GM19023 (cell line): Measurements from ENCODE around the gene CENPT.
A peak's percentile ranks its signal among the peaks of the same experiment; 100 is the strongest.
"Not testable (repeated sequence)": the region's sequence is repeated elsewhere in the genome, so short reads cannot be mapped to it uniquely, and the experiment has no call there.

Source experiments
- ATAC-seq: cut with Tn5 transposase; IDR thresholded peaks from one replicate; pipeline ENCODE4 v1.9.1; 2021; ENCODE audit warnings: mild to moderate bottlenecking, moderate library complexity; ENCODE audit not compliant: unreplicated experiment

The CENPT gene

GRCh38 chr16:67877064-67877463, 29.6 kb upstream of the CENPT start:
- no peak for ATAC-seq

DNA sequence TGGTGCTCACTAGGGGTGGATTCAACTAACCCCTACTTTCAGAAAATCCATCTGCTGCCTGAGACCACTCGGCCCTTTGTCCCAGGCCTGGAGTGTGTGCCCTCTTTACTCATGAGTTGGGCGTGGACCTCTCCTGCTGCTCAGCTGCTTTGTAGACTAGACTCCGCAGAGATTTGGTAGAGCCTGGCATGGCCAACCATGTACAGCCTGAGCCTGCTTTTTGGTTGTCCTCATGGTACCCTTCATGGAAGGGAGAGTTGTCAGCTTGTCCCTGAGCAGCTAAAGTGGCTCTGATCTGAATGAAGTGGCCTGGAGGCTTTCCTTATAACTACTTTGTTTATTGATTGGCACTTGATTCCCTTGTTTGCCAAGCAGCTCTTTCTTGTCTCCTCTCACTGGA, 26.9 kb upstream of the CENPT start:
- ATAC-seq: no peak

GRCh38 chr16:67873435-67874370, 26.2 kb upstream of the CENPT start:
- no peak for ATAC-seq

DNA sequence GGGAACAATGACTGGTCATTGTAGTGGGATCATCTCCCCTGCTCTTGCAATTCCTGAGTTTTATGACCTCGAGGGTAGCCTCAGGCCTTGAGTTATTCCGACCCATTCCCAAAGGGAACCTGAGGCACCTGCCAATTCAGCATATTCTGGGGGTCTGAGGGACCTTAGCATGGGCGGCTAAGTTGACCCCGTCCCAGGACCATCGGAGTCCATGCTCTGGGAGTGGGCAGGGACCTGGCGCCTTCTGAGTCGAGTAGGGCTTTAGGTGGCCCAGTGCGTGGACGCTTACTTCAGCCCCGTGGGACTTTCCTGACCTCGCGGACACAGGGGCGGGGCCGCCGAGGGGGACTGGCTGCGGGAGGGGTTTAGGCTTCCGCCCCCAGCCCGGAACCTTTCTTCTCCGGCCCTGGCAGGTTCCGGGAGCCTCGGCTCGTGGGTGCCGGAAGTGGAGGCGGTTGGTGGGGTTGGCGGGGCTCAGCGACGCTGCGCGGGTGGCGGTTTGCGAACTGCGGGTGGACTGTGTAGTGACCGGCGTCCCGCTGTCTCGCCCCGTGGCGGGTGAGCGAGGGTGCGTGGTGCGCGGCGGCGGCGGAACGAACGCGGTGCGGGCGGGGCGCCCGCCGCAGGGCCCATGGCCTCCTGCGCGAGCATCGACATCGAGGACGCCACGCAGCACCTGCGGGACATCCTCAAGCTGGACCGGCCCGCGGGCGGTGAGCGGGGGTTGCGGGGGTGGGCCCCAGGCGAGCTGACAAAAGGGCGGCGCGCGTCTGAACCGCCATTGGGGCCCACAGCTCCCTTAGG, 25.3 kb upstream of the CENPT start, which contains the start of gene EDC4:
Gene EDC4, plus strand, starts transcription at position 422 of the 804 bp plus-strand sequence. Its CDS starts 210 bp downstream, at position 632.
- ATAC-seq: peak; percentile 77

DNA sequence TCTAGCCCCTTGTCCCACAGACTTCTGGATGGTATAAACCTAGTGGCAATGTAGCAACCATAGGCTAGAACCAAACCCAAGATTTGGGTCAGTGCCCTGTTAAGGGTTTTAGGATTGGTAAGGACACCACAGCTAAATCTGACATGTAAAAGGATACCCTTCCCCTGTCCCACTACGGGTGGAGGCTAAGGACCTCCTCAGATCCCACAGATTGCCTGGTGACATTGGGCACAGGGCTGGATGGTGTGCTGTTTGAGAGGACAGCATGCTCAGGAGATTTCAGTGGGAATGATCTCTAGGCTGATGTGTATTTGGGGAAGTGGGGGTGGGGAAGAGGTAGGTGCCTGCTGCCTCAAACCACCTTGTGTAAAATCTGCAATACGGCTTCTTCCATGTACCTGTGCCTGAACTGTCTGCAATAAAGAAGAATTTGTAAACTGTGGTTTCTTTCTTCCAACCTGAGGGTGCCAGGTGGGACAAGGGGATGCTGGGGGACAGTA, 24.7 kb upstream of the CENPT start:
- no peak for ATAC-seq

GRCh38 chr16:67871256-67871655, 23.8 kb upstream of the CENPT start:
- no peak for ATAC-seq

GRCh38 chr16:67869653-67870052, 22.2 kb upstream of the CENPT start:
- ATAC-seq: no peak

- ATAC-seq: no peak
Observed at GRCh38 chr16:67868290-67868689, 20.8 kb upstream of the CENPT start.

DNA sequence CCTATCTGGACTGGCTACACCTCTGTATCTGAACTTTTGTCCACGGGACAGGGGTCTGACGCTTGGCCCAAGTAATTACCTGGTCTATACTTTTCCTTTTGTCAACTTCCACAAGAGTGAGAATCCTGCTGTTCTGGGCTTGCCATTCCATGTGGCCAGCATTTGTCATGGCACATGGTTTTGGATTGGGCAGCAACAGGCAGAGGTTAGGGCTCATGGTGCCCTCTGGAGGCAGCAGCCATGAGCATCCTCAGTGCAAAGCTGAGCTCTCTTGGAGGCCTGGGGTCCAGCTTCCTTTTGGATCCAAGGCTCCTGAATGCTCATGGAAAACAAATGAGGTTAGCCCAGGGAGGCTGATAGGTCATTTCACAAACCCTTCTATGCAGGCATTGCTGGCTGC, 17.8 kb upstream of the CENPT start:
- ATAC-seq: no peak

- ATAC-seq: no peak
Observed at GRCh38 chr16:67864594-67864993, 17.1 kb upstream of the CENPT start.

DNA sequence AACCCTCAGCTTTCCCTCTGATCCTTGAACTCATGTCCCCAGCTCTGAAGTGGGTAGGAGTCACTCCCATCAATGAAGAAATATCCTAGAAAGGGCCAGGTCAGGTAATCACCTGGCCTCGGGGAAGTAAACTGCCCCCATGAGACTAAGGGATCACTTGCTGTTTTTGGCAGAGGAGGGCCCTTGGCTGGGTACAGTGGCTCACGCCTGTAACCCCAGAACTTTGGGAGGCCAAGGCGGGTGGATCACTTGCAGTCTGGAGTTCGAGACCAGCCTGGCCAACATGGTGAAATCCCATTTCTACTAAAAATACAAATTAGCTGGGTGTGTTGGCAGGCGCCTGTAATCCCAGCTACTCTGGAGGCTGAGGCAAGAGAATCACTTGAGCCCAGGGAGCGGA, 16.6 kb upstream of the CENPT start:
- ATAC-seq: not testable (repeated sequence)

GRCh38 chr16:67862623-67863583, 15.4 kb upstream of the CENPT start:
- ATAC-seq: no peak

DNA sequence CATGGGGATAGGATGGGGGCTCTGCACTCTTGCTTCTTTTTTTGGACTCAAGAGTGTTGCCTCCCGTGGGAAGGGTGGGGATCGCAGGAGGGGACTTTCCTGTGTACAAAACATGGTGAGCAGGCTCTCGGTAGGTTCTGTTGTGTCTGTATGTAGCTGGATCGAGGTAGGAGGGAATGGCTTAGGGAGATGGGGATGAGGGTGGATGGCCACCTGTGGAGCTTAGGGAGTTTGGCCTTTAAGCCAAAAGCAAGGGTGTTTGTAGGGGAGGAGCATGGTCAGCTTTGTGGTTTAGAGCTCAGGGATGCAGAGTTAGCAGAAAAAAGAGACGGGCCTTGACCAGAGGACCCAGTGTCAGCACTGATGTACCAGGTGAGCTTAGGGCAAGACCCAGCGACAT, 14.4 kb upstream of the CENPT start:
- ATAC-seq: no peak

DNA sequence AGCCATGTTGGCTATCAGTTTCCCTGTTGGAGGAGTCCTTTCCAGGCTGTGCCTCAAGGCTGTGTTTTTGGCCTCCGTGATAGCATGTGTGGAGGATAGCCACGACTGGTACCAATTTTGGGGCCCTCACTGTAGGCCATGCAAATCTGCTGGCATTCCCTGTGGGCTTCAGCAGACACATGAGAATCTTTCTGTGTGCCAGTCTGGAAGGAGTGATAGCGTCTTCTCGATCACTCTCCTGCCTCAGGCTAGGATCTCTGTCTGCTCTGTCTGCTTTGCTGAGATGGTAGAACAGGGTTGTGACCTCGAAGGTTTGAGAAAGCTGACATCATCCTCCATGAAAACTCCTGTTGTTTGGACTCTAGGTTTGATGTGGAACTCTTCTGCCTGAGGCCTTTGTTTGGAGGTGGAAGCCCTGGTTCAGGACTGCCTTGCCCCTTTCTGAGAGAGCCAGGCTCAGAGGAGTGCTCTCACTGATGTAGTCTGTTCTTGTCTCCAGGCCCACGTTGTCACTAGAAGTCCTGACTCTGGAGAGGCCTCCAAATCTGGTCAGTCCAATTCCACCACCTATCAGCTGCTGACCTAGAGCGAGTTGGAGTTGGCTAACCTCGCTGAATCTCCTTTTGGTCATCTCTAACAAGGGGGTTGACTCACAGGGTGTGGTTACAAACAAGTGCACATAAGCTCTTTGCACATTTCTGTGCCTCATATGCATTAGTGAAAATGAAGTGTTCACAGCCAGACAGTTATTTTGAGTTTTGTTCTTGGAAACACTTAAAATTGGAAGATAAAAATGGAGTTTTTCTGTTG, 13.3 kb upstream of the CENPT start:
- no peak for ATAC-seq

- ATAC-seq: no peak
Observed at GRCh38 chr16:67858500-67858899, 11.0 kb upstream of the CENPT start.

DNA sequence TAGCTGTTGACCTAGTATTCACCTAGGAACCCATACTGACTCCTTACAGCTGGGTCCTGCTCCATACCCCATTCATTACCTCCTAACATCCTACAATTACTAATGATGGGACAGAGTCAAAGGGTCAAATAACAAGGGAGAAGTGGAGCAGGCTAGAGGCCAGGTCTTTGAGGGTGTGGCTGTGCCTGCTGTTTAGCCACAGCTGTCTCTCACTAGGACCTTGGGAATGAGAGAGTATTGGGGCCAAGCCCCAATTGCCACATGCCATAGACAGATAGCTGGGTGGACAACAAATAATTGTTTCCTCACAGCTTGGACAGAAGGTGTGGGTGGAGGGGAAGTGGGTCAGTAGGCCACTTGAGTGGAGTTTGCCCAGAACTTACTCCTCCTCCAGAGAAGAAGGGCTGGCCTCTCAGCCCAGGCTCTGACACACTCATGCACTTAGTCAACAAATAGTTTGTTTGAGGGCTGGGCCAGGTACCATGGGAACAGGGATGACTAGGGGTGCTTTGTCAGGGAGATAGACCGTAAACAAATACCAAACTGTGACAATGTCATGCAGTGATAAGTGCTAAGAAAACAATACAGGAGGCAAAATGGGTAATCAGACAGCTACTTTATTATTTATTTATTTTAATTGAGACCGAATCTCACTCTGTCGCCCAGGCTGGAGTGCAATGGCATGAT, 10.2 kb upstream of the CENPT start:
- no peak for ATAC-seq

DNA sequence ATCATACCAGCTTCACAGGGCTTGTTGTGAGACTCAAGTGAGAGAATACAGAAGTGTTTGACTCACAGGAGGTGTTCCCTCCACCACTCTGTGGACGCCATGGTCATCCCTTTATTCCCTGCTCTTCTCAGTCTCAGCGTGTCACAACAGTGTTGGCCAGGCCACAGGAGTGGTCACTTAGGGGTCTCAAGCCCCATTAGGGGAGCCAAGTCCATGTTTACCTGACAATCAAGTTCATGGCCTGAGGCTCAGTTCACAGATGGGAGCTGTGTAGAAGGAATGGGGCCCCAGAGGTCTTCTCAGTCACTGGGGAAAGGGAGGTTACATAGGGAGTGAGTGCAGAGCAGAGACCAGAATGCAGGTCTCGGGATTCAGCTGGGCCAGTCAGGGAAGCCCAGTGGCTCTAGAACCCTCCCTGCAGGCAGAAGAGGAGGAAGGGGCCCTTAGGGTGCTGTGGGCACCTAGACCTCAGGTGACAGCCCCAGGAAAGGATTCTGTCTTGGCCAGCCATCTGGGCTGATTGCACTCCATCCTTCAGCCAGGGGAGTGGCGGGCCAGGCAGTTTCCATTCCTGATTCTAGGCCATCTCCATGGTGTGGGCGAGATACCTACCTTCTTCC, 9.5 kb upstream of the CENPT start:
- ATAC-seq: no peak

GRCh38 chr16:67855789-67856188, 8.3 kb upstream of the CENPT start:
- no peak for ATAC-seq

DNA sequence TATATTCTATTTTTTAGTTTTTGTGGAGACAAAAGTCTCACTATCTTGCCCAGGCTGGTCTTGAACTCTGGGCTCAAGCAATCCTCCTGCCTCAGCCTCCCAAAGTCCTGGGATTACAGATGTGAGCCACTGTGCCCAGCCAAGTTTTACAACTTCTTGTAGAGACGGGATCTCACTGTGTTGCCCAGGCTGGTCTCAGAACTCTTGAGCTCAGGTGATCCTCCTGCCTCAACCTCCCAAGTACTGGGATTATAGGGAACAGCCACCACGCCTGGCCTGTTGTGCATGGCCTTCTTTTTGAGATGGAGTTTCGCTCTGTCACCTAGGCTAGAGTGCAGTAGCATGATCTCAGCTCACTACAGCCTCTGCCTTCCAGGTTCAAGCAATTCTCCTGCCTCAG, 6.2 kb upstream of the CENPT start:
- ATAC-seq: no peak
